Stimulated activated CD4-positive, alpha-beta T cell treated with anti-CD3 and anti-CD28 coated beads, Interleukin-1b, Interleukin-23, amount 100 ng/mL, for 4 hours (primary cell): Measurements from ENCODE around the gene SLC44A1.

Experiments
- DNase-seq, 2 donors: peaks; one replicate each; pipeline ENCODE4 v3.0.0-alpha.2; 2020; ENCODE audit warnings: low read depth in 2 of 2

The SLC44A1 gene

GRCh38 chr9:105392531-105392930 is 148.1 kb downstream of the SLC44A1 start:
- no peak for DNase-seq

GRCh38 chr9:105393576-105394344 is 149.3 kb downstream of the SLC44A1 start:
- DNase-seq, result no peak

GRCh38 chr9:105396441-105396840 is 152.0 kb downstream of the SLC44A1 start:
- DNase-seq, result no peak

GRCh38 chr9:105396901-105397300 is 152.4 kb downstream of the SLC44A1 start:
- DNase-seq, result no peak

- DNase-seq, result no peak
Observed at GRCh38 chr9:105399117-105399516, 154.7 kb downstream of the SLC44A1 start.

GRCh38 chr9:105401651-105402050 is 157.2 kb downstream of the SLC44A1 start:
- DNase-seq, result no peak

GRCh38 chr9:105403552-105404248 is 159.2 kb downstream of the SLC44A1 start:
- DNase-seq, result no peak

- DNase-seq, result peak in 1 of 2 donors; percentile 12
Observed at GRCh38 chr9:105405514-105406131, 161.2 kb downstream of the SLC44A1 start.

GRCh38 chr9:105406369-105406768 is 161.9 kb downstream of the SLC44A1 start:
- no peak for DNase-seq

GRCh38 chr9:105413525-105413924 is 169.1 kb downstream of the SLC44A1 start:
- DNase-seq, result no peak

- peak; percentile 19 to 57 for DNase-seq
Observed at GRCh38 chr9:105414947-105415661, 170.7 kb downstream of the SLC44A1 start.

- DNase-seq, result no peak
Observed at GRCh38 chr9:105415662-105415980, 171.2 kb downstream of the SLC44A1 start.

- no peak for DNase-seq
Observed at GRCh38 chr9:105416840-105417239, 172.4 kb downstream of the SLC44A1 start.

- DNase-seq, result no peak
Observed at GRCh38 chr9:105418588-105419500, 174.4 kb downstream of the SLC44A1 start.

GRCh38 chr9:105419816-105420597 is 175.6 kb downstream of the SLC44A1 start:
- DNase-seq, result no peak

GRCh38 chr9:105421154-105421553 is 176.7 kb downstream of the SLC44A1 start:
- no peak for DNase-seq

GRCh38 chr9:105421864-105422263 is 177.4 kb downstream of the SLC44A1 start:
- no peak for DNase-seq

- DNase-seq, result no peak
Observed at GRCh38 chr9:105425816-105426433, 181.5 kb downstream of the SLC44A1 start.

- DNase-seq, result no peak
Observed at GRCh38 chr9:105426657-105427056, 182.2 kb downstream of the SLC44A1 start.
